ENCODE data around the gene PEMT. TPM values are rescaled to one million over a fixed set of nuclear protein-coding genes. Genes with fewer than 3 reads are reported as not detected.

PEMT gene
- total RNA-seq, 1 experiment from 2014 or later = 178 TPM

GRCh38 chr17:17548044-17548443, 43.5 kb downstream of the PEMT start:
- intact Hi-C loops (cut with micrococcal nuclease) = no loop called here
- Histone ChIP-seq H3K36me3 (ENCODE audit: low read depth, low read length) (no peaks in the 10 kb centered on the region), H3K9me3 (ENCODE audit: low read length) (no peaks in the 10 kb centered on the region), H2AFZ (ENCODE audit: low read length) (no peak overlapping the region), H3K27ac (ENCODE audit: low read length) (no peak overlapping the region), H4K20me1 (ENCODE audit: low read length) (no peaks in the 10 kb centered on the region), H3K27me3 (ENCODE audit: low read length) (no peaks in the 10 kb centered on the region), H3K4me2 (ENCODE audit: low read length) (no peak overlapping the region), H3K4me1 (ENCODE audit: insufficient read depth, low read length) (no peaks in the 10 kb centered on the region), H3K9me2 (replicated peaks; ENCODE audit: low read length) (no peaks in the 10 kb centered on the region), H3K4me3 (ENCODE audit: low read length) (no peak overlapping the region), H3F3A (ENCODE audit: low read length, unreplicated experiment) (no peaks in the 10 kb centered on the region), H3K9ac (ENCODE audit: low read length) (no peak overlapping the region), H3K79me2 (ENCODE audit: low read length) (no peaks in the 10 kb centered on the region)
- no peak for TF ChIP-seq EZH2phosphoT487 (IDR thresholded peaks at IDR 0.05; ENCODE audit: borderline replicate concordance, low read length)
- TF ChIP-seq CTCF (conservative IDR thresholded peaks at IDR 0.05; ENCODE audit: low read depth, low read length) = no peak
- TF ChIP-seq EZH2 (IDR thresholded peaks at IDR 0.05; ENCODE audit: low read length, unreplicated experiment) = no peak
- BruUV-seq (replicated peaks) = no TSS peak
- ChIA-PET CTCF (no interaction called here), POLR2A (ENCODE audit: unreplicated experiment) (no interaction called here)
- ATAC-seq = no peak
- DNase-seq = no peak

- intact Hi-C loops (cut with micrococcal nuclease) = no loop called here
- Histone ChIP-seq H3K4me3 (ENCODE audit: low read length) (no peak overlapping the region), H3K4me2 (ENCODE audit: low read length) (no peak overlapping the region), H3K4me1 (ENCODE audit: insufficient read depth, low read length) (no peaks in the 10 kb centered on the region), H3K9me3 (ENCODE audit: low read length) (no peaks in the 10 kb centered on the region), H3K79me2 (ENCODE audit: low read length) (no peaks in the 10 kb centered on the region), H3F3A (ENCODE audit: low read length, unreplicated experiment) (no peaks in the 10 kb centered on the region), H3K27ac (ENCODE audit: low read length) (no peak overlapping the region), H2AFZ (ENCODE audit: low read length) (no peak overlapping the region), H3K27me3 (ENCODE audit: low read length) (no peaks in the 10 kb centered on the region), H3K36me3 (ENCODE audit: low read depth, low read length) (no peaks in the 10 kb centered on the region), H3K9ac (ENCODE audit: low read length) (no peak overlapping the region), H4K20me1 (ENCODE audit: low read length) (no peaks in the 10 kb centered on the region), H3K9me2 (replicated peaks; ENCODE audit: low read length) (no peaks in the 10 kb centered on the region)
- ChIA-PET CTCF (no interaction called here), POLR2A (ENCODE audit: unreplicated experiment) (no interaction called here)
- ATAC-seq (no peak), DNase-seq (no peak)
- TF ChIP-seq EZH2phosphoT487 (IDR thresholded peaks at IDR 0.05; ENCODE audit: borderline replicate concordance, low read length) (no peak), CTCF (conservative IDR thresholded peaks at IDR 0.05; ENCODE audit: low read depth, low read length) (no peak), EZH2 (IDR thresholded peaks at IDR 0.05; ENCODE audit: low read length, unreplicated experiment) (no peak)
- BruUV-seq (replicated peaks) = no TSS peak
Measured at GRCh38 chr17:17547210-17547764, 44.2 kb downstream of the PEMT start.

- Histone ChIP-seq H3K79me2 (ENCODE audit: low read length) (no peaks in the 10 kb centered on the region), H3K4me1 (ENCODE audit: insufficient read depth, low read length) (no peaks in the 10 kb centered on the region), H2AFZ (ENCODE audit: low read length) (no peak overlapping the region), H3K27ac (ENCODE audit: low read length) (no peak overlapping the region), H3K27me3 (ENCODE audit: low read length) (no peaks in the 10 kb centered on the region), H3K9ac (ENCODE audit: low read length) (no peak overlapping the region), H3K9me3 (ENCODE audit: low read length) (no peaks in the 10 kb centered on the region), H4K20me1 (ENCODE audit: low read length) (no peaks in the 10 kb centered on the region), H3K4me3 (ENCODE audit: low read length) (no peak overlapping the region), H3K4me2 (ENCODE audit: low read length) (no peak overlapping the region), H3K36me3 (ENCODE audit: low read depth, low read length) (no peaks in the 10 kb centered on the region), H3K9me2 (replicated peaks; ENCODE audit: low read length) (no peaks in the 10 kb centered on the region), H3F3A (ENCODE audit: low read length, unreplicated experiment) (no peaks in the 10 kb centered on the region)
- ATAC-seq (no peak), DNase-seq (no peak)
- ChIA-PET CTCF (no interaction called here), POLR2A (ENCODE audit: unreplicated experiment) (no interaction called here)
- intact Hi-C loops (cut with micrococcal nuclease) = no loop called here
- TF ChIP-seq EZH2 (IDR thresholded peaks at IDR 0.05; ENCODE audit: low read length, unreplicated experiment) (no peak), EZH2phosphoT487 (IDR thresholded peaks at IDR 0.05; ENCODE audit: borderline replicate concordance, low read length) (no peak), CTCF (conservative IDR thresholded peaks at IDR 0.05; ENCODE audit: low read depth, low read length) (no peak)
- BruUV-seq (replicated peaks) = no TSS peak
Measured at GRCh38 chr17:17546399-17547185, 44.9 kb downstream of the PEMT start.

Data from PC-3 (cell line).